GM12801 (cell line): ENCODE measurements around the gene ITGA2.

Experiments
- CTCF ChIP-seq: IDR thresholded peaks from one replicate; pipeline ENCODE4 v1.5.1; 2011; ENCODE audit warnings: control low read depth; ENCODE audit not compliant: insufficient read length; ENCODE audit errors: extremely low read depth

Gene ITGA2

GRCh38 chr5:53095931-53096525 is 106.9 kb downstream of the ITGA2 start:
- no peak for TF ChIP-seq CTCF

DNA sequence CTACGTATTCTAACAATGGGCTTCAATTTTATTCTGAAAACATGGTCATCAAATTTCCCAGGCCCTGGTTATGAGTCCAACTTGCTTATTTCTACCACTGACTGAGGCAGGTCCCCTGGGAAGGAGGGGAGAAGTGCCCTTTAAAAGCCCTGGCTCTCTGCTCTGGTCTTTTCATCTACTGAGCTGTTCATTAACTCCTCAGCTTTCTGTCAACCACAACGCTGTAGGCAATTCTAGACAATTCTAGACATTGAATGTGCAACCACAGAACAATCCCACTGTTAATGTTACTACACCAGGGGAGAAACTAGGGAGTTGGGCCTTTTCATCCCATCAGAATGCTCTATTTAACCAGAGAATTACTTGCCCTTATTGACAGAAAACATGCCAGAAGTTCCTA is 110.4 kb downstream of the ITGA2 start:
- TF ChIP-seq CTCF = no peak

- TF ChIP-seq CTCF = no peak
Measured at GRCh38 chr5:53100606-53101005, 111.5 kb downstream of the ITGA2 start.

- TF ChIP-seq CTCF = no peak
Measured at GRCh38 chr5:53105611-53106300, 116.6 kb downstream of the ITGA2 start.

- TF ChIP-seq CTCF = no peak
Measured at GRCh38 chr5:53109056-53109442, 119.9 kb downstream of the ITGA2 start.

DNA sequence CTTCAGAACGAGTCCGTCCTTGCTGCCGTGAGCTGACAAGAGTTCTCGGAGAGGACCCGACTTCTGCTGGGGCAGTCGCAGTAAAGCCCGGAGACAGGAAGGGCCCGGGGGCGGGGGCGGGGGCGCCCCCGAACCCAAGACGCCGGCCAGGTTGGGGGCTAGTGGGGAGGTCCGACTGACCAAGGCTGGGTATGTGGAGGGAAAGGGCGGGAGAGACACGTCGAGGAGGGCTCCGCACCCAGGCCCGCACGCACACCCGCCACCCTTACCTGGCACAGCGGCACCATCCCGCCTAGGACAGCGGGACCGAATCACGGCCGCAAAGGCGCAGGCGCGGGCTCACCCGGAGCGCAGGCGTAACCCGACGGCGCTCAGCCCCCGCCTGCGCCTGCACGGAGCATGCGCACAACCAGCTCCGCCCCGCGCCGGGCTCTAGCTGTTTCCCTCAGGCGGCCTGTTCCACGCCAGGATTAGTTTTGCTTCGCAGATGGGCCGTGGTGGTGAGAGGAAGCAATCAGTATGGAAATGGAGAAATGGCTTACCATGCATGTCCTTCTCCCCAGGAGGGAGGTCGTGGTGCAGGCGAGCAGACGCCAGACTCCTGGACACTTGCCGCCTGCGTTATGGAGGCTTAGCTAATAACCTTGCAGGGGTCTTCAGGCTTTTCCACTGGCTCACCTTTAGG is 120.4 kb downstream of the ITGA2 start, which contains the start of gene MOCS2:
TSS of gene MOCS2 (minus strand) at position 315 of the 685 bp plus-strand sequence. CDS start 2,583 bp downstream, outside the sequence.
- TF ChIP-seq CTCF = no peak

- TF ChIP-seq CTCF = no peak
Measured at GRCh38 chr5:53110156-53110555, 121.0 kb downstream of the ITGA2 start.
